Measurements from ENCODE around the gene FGF19.

The FGF19 gene

GRCh38 chr11:69703453-69703767, 412 bp downstream of the FGF19 start:
- DNase-seq (ENCODE audit: low read depth): no peak
- no peak for TF ChIP-seq CTCF (IDR thresholded peaks at IDR 0.05; ENCODE audit: low read depth, low read length, missing control alignments)
- H3K4me3 ChIP-seq (ENCODE audit: low read depth, low read length): no peak overlapping the region

- H3K4me3 ChIP-seq (ENCODE audit: low read depth, low read length): no peak overlapping the region
- no peak for TF ChIP-seq CTCF (IDR thresholded peaks at IDR 0.05; ENCODE audit: low read depth, low read length, missing control alignments)
- no peak for DNase-seq (ENCODE audit: low read depth)
These were observed 911 bp downstream of the FGF19 start for GRCh38 chr11:69702769-69703452.

- DNase-seq (ENCODE audit: low read depth): no peak
These were observed 1.6 kb downstream of the FGF19 start for GRCh38 chr11:69702239-69702691.

GRCh38 chr11:69700278-69701140, 3.3 kb downstream of the FGF19 start:
- DNase-seq (ENCODE audit: low read depth): no peak
- H3K4me3 ChIP-seq (ENCODE audit: low read depth, low read length): no peak overlapping the region

More at GRCh38 chr11:69702239-69702691, 1.6 kb downstream of the FGF19 start:
- H3K4me3 ChIP-seq (ENCODE audit: low read depth, low read length): no peak overlapping the region
- TF ChIP-seq CTCF (IDR thresholded peaks at IDR 0.05; ENCODE audit: low read depth, low read length, missing control alignments): no peak

GRCh38 chr11:69699213-69699612, 4.6 kb downstream of the FGF19 start:
- DNase-seq (ENCODE audit: low read depth): no peak
- H3K4me3 ChIP-seq (ENCODE audit: low read depth, low read length): no peak overlapping the region
- no peak for TF ChIP-seq CTCF (IDR thresholded peaks at IDR 0.05; ENCODE audit: low read depth, low read length, missing control alignments)

More at GRCh38 chr11:69700278-69701140, 3.3 kb downstream of the FGF19 start:
- no peak for TF ChIP-seq CTCF (IDR thresholded peaks at IDR 0.05; ENCODE audit: low read depth, low read length, missing control alignments)

- DNase-seq (ENCODE audit: low read depth): no peak
- H3K4me3 ChIP-seq (ENCODE audit: low read depth, low read length): no peak overlapping the region
- no peak for TF ChIP-seq CTCF (IDR thresholded peaks at IDR 0.05; ENCODE audit: low read depth, low read length, missing control alignments)
These were observed 5.5 kb downstream of the FGF19 start for GRCh38 chr11:69698362-69698761.

Data from GM12864 (cell line).